Keratinocyte (primary cell): ENCODE results near the gene GABRR2.

Experiments used
- EZH2 ChIP-seq: IDR thresholded peaks from one replicate; pipeline ENCODE4 v1.6.1; 2012; ENCODE audit warnings: inconsistent platforms, mild to moderate bottlenecking, low read length, moderate library complexity
- TF ChIP-seq, protein P1 (sequence below), 3 experiments: IDR thresholded peaks in 1 of 3; conservative IDR thresholded peaks in 1 of 3; optimal IDR thresholded peaks in 1 of 3; 2 replicates in 2 of 3; 3 replicates in 1 of 3; pipeline versions ENCODE3 to v1.5.1; 2011; ENCODE audit warnings: low read length in 3 of 3, mild to moderate bottlenecking in 3 of 3, moderate library complexity in 2 of 3, control low read depth in 1 of 3, inconsistent platforms in 1 of 3; ENCODE audit not compliant: insufficient read depth in 2 of 3; ENCODE audit errors: extremely low read depth in 1 of 3

DNA sequence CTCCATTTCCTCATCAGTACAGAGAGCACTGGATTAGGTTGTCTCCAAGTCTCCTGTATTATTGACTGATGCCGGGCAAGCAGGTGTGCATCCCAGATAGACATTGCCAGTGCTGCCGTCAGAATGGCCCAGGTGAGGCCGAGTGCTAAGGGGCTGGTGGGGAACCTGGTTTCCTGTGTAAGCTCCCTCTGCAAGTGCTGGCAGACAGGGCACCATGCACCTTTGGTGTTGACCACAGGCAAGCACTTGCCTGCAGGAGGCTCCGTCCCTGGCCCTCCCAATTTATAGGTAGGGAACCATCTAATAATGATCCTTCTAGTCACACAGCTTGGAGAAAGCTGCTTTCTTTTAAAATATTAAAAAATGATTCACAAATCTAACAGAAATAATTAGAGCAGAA lies 98.7 kb downstream of the GABRR2 start:
- TF ChIP-seq, protein P1, sequence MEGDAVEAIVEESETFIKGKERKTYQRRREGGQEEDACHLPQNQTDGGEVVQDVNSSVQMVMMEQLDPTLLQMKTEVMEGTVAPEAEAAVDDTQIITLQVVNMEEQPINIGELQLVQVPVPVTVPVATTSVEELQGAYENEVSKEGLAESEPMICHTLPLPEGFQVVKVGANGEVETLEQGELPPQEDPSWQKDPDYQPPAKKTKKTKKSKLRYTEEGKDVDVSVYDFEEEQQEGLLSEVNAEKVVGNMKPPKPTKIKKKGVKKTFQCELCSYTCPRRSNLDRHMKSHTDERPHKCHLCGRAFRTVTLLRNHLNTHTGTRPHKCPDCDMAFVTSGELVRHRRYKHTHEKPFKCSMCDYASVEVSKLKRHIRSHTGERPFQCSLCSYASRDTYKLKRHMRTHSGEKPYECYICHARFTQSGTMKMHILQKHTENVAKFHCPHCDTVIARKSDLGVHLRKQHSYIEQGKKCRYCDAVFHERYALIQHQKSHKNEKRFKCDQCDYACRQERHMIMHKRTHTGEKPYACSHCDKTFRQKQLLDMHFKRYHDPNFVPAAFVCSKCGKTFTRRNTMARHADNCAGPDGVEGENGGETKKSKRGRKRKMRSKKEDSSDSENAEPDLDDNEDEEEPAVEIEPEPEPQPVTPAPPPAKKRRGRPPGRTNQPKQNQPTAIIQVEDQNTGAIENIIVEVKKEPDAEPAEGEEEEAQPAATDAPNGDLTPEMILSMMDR (optimal IDR thresholded peaks at IDR 0.05 in 1 of 3, IDR thresholded peaks at IDR 0.05 in 1 of 3, conservative IDR thresholded peaks at IDR 0.05 in 1 of 3; ENCODE audit: extremely low read depth in 1 of 3, insufficient read depth in 2 of 3, low read length in 3 of 3), result no peak
- TF ChIP-seq EZH2, result no peak
